ENCODE measurements around the gene ADGRL2.

GRCh38 chr1:81847063-81847462, 46.3 kb downstream of the ADGRL2 start:
- TF ChIP-seq YY1 (IDR thresholded peaks at IDR 0.05; ENCODE audit: insufficient read depth, insufficient read length) (no peak), SUZ12 (IDR thresholded peaks at IDR 0.05; ENCODE audit: extremely low read depth, insufficient read depth, insufficient read length) (no peak)

Data from NT2/D1 (cell line).